Measurements from ENCODE around the gene ATG13.

Gene ATG13

GRCh38 chr11:46677169-46677568 lies 59.8 kb downstream of the ATG13 start:
- no peak for DNase-seq

GRCh38 chr11:46677991-46678740 lies 60.8 kb downstream of the ATG13 start:
- DNase-seq = no peak

GRCh38 chr11:46678741-46679130 lies 61.4 kb downstream of the ATG13 start:
- DNase-seq = no peak

GRCh38 chr11:46679241-46680163 lies 62.1 kb downstream of the ATG13 start:
- DNase-seq = no peak

GRCh38 chr11:46680164-46680760 lies 62.9 kb downstream of the ATG13 start:
- DNase-seq = no peak

- no peak for DNase-seq
Observed at GRCh38 chr11:46680815-46681214, 63.5 kb downstream of the ATG13 start.

- no peak for DNase-seq
Observed at GRCh38 chr11:46681814-46682213, 64.5 kb downstream of the ATG13 start.

GRCh38 chr11:46682773-46683752 lies 65.7 kb downstream of the ATG13 start:
- DNase-seq = no peak

GRCh38 chr11:46684367-46684766 lies 67.0 kb downstream of the ATG13 start:
- no peak for DNase-seq

- DNase-seq = no peak
Observed at GRCh38 chr11:46686886-46687795, 69.8 kb downstream of the ATG13 start.

GRCh38 chr11:46690702-46691101 lies 73.3 kb downstream of the ATG13 start:
- DNase-seq = no peak

- DNase-seq = no peak
Observed at GRCh38 chr11:46692450-46692849, 75.1 kb downstream of the ATG13 start.

GRCh38 chr11:46693597-46694012 lies 76.3 kb downstream of the ATG13 start:
- no peak for DNase-seq

GRCh38 chr11:46694072-46694471 lies 76.7 kb downstream of the ATG13 start:
- DNase-seq = no peak

GRCh38 chr11:46694607-46695006 lies 77.3 kb downstream of the ATG13 start:
- no peak for DNase-seq

GRCh38 chr11:46695345-46696211 lies 78.2 kb downstream of the ATG13 start:
- no peak for DNase-seq

GRCh38 chr11:46696212-46696558 lies 78.8 kb downstream of the ATG13 start:
- DNase-seq = no peak

GRCh38 chr11:46697303-46697702 lies 80.0 kb downstream of the ATG13 start:
- DNase-seq = no peak

GRCh38 chr11:46697723-46698122 lies 80.4 kb downstream of the ATG13 start:
- no peak for DNase-seq

- DNase-seq = peak; percentile 53 to 70
Observed at GRCh38 chr11:46698597-46698996, 81.2 kb downstream of the ATG13 start.

Measured in inflammatory macrophage treated with lipopolysaccharide for 1 hour (primary cell).